ENCODE results near the gene G3BP1.

The G3BP1 gene

GRCh38 chr5:151808451-151809169, 36.9 kb downstream of the G3BP1 start:
- no peaks in the 10 kb centered on the region for H3K27me3 ChIP-seq (ENCODE audit: control insufficient read depth, insufficient read depth, low read length)
- no peak overlapping the region for H2AFZ ChIP-seq
- no peaks in the 10 kb centered on the region for H3K4me1 ChIP-seq
- H3K9me3 ChIP-seq (ENCODE audit: control insufficient read depth, low read length) = no peaks in the 10 kb centered on the region
- no peak overlapping the region for H3K4me2 ChIP-seq (ENCODE audit: low read length)
- no peak for TF ChIP-seq CTCF (IDR thresholded peaks at IDR 0.05)
- no peaks in the 10 kb centered on the region for H3K36me3 ChIP-seq (ENCODE audit: control insufficient read depth, insufficient read depth, low read length)
- no peak overlapping the region for H3K9ac ChIP-seq
- no peak overlapping the region for H3K4me3 ChIP-seq (ENCODE audit: low read depth, low read length)
- H3K27ac ChIP-seq = no peak overlapping the region
- H3K79me2 ChIP-seq = no peaks in the 10 kb centered on the region

DNA sequence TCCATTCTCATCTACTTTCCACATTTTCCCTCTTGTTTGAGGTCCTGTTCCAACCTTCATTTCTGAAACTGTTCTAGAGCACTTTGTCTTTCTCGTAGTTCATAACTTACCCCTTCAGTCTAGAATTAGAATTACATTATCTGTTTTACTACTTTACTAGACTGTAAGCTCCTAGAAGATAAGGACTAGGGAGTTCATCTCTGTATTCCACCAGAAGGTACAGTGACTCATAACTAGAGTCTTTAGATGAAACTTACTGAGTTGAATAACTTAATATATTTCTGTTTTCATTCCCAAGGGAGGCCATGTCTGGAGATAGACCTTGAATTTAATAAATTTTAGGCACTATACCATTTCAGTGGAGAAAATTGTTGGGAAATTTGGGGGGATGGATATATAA, 38.7 kb downstream of the G3BP1 start:
- Histone ChIP-seq H3K4me2 (ENCODE audit: low read length) (no peak overlapping the region), H3K79me2 (no peaks in the 10 kb centered on the region), H3K4me1 (no peaks in the 10 kb centered on the region), H3K27ac (no peak overlapping the region), H3K36me3 (ENCODE audit: control insufficient read depth, insufficient read depth, low read length) (no peaks in the 10 kb centered on the region), H3K9ac (no peak overlapping the region), H3K9me3 (ENCODE audit: control insufficient read depth, low read length) (no peaks in the 10 kb centered on the region), H3K27me3 (ENCODE audit: control insufficient read depth, insufficient read depth, low read length) (no peaks in the 10 kb centered on the region), H3K4me3 (ENCODE audit: low read depth, low read length) (no peak overlapping the region), H2AFZ (no peak overlapping the region)
- no peak for TF ChIP-seq CTCF (IDR thresholded peaks at IDR 0.05)

- Histone ChIP-seq H3K27me3 (ENCODE audit: control insufficient read depth, insufficient read depth, low read length) (no peaks in the 10 kb centered on the region), H2AFZ (no peak overlapping the region), H3K9me3 (ENCODE audit: control insufficient read depth, low read length) (no peaks in the 10 kb centered on the region), H3K4me3 (ENCODE audit: low read depth, low read length) (no peak overlapping the region), H3K4me2 (ENCODE audit: low read length) (no peak overlapping the region), H3K4me1 (no peaks in the 10 kb centered on the region), H3K27ac (no peak overlapping the region), H3K9ac (no peak overlapping the region), H3K36me3 (ENCODE audit: control insufficient read depth, insufficient read depth, low read length) (no peaks in the 10 kb centered on the region), H3K79me2 (no peaks in the 10 kb centered on the region)
- TF ChIP-seq CTCF (IDR thresholded peaks at IDR 0.05) = no peak
Measured at GRCh38 chr5:151810897-151811296, 39.1 kb downstream of the G3BP1 start.

- Histone ChIP-seq H3K27me3 (ENCODE audit: control insufficient read depth, insufficient read depth, low read length) (no peaks in the 10 kb centered on the region), H3K4me1 (no peaks in the 10 kb centered on the region), H3K9ac (no peak overlapping the region), H2AFZ (no peak overlapping the region), H3K79me2 (no peaks in the 10 kb centered on the region), H3K9me3 (ENCODE audit: control insufficient read depth, low read length) (no peaks in the 10 kb centered on the region), H3K4me2 (ENCODE audit: low read length) (no peak overlapping the region), H3K27ac (no peak overlapping the region), H3K36me3 (ENCODE audit: control insufficient read depth, insufficient read depth, low read length) (no peaks in the 10 kb centered on the region), H3K4me3 (ENCODE audit: low read depth, low read length) (no peak overlapping the region)
- TF ChIP-seq CTCF (IDR thresholded peaks at IDR 0.05) = no peak
Measured at GRCh38 chr5:151811593-151812321, 40.0 kb downstream of the G3BP1 start.

Data from parathyroid adenoma (tissue), 2 donors.